DND-41 (cell line): ENCODE data around the gene FSTL1.
A peak's percentile ranks its signal among the peaks of the same experiment; 100 is the strongest.

Experiments
- ATAC-seq: fragments of 200-7000 bp; cut with Tn5 transposase; 3 replicates; pipeline ENCODE4 v1.9.1; 2021; ENCODE audit warnings: low read depth; ENCODE audit not compliant: insufficient read depth
- DNase-seq: peaks from one replicate; pipeline ENCODE4 v3.0.0-alpha.2; 2020
- H2AFZ ChIP-seq: 2 replicates; pipeline ENCODE4 v1.6.0; 2012; ENCODE audit warnings: low read depth, low read length
- H3K27ac ChIP-seq: 2 replicates; pipeline ENCODE4 v1.5.1; 2012; ENCODE audit warnings: low read length, inconsistent platforms
- H3K27me3 ChIP-seq: fragments of 200-600 bp; sonication (generic); 2 replicates; pipeline ENCODE4 v1.6.0; 2012; ENCODE audit warnings: low read length, mild to moderate bottlenecking, inconsistent platforms; ENCODE audit not compliant: insufficient read depth, poor library complexity
- H3K36me3 ChIP-seq: 2 replicates; pipeline ENCODE4 v1.5.1; 2012; ENCODE audit warnings: low read length, inconsistent platforms; ENCODE audit not compliant: insufficient read depth
- H3K4me1 ChIP-seq: 2 replicates; pipeline ENCODE4 v1.5.1; 2012; ENCODE audit warnings: mild to moderate bottlenecking, low read length; ENCODE audit not compliant: insufficient read depth
- H3K4me2 ChIP-seq: 2 replicates; pipeline ENCODE4 v1.6.0; 2012; ENCODE audit warnings: mild to moderate bottlenecking, moderate library complexity, low read length, inconsistent platforms; ENCODE audit not compliant: insufficient read depth
- H3K4me3 ChIP-seq, 2 experiments: fragments of 200-600 bp in 1 of 2; shearing (Covaris generic) in 1 of 2; 2 replicates each; pipeline ENCODE4 v1.5.1; 2012 to 2016; ENCODE audit warnings: inconsistent platforms in 2 of 2, low read length in 2 of 2, mild to moderate bottlenecking in 2 of 2, low read depth in 1 of 2, moderate library complexity in 1 of 2
- H3K79me2 ChIP-seq: 2 replicates; pipeline ENCODE4 v1.6.0; 2012; ENCODE audit warnings: low read length, inconsistent platforms; ENCODE audit not compliant: insufficient read depth
- H3K9ac ChIP-seq: 2 replicates; pipeline ENCODE4 v1.6.0; 2012; ENCODE audit warnings: low read depth, mild to moderate bottlenecking, inconsistent platforms, low read length, moderate library complexity
- H3K9me3 ChIP-seq: 2 replicates; pipeline ENCODE4 v1.5.1; 2012; ENCODE audit warnings: low read length, moderate library complexity, mild to moderate bottlenecking, inconsistent platforms; ENCODE audit not compliant: insufficient read depth, severe bottlenecking
- H4K20me1 ChIP-seq: 2 replicates; pipeline ENCODE4 v1.6.0; 2012; ENCODE audit warnings: low read length; ENCODE audit not compliant: insufficient read depth
- EZH2 ChIP-seq: IDR thresholded peaks from 3 replicates; pipeline ENCODE4 v1.6.1; 2012; ENCODE audit warnings: borderline replicate concordance, low read depth, mild to moderate bottlenecking, moderate library complexity, low read length, inconsistent platforms; ENCODE audit not compliant: severe bottlenecking
- TF ChIP-seq, protein P1 (sequence below): IDR thresholded peaks from 2 replicates; pipeline ENCODE4 v1.5.1; 2012; ENCODE audit warnings: borderline replicate concordance, low read length, moderate library complexity, mild to moderate bottlenecking; ENCODE audit not compliant: poor library complexity, severe bottlenecking; ENCODE audit errors: extremely low read depth

The FSTL1 gene

DNA sequence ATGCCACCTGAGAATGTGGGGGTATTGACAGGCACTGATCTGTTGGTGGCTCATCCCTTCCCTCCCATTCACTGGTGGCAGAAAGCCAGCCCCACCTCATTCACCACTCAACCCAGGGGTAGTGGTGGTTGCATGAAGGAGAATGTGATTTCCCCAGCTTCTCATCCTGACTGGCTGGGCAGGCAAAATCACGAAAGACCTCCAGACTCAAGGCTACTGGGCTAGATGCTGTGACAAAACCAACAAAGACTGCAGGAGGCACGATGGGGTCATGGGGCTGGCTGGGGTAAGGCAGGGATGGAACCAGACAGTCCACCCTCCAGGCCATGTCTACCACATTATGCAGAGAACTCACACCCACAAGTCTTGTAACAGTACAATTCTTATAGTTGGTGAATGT, 33.9 kb downstream of the FSTL1 start:
- Histone ChIP-seq H3K27ac (no peak overlapping the region), H3K4me2 (peak overlapping the region; percentile 61), H3K27me3 (no peaks in the 10 kb centered on the region), H3K36me3 (no peaks in the 10 kb centered on the region), H3K9ac (no peak overlapping the region), H2AFZ (peak overlapping the region; percentile 80), H4K20me1 (no peaks in the 10 kb centered on the region), H3K4me3 (peak overlapping the region in 1 of 2 experiments; percentile 46; a peak in 2 of 4 replicates), H3K4me1 (peaks cover 13% of the 10 kb centered on the region), H3K9me3 (no peaks in the 10 kb centered on the region), H3K79me2 (no peaks in the 10 kb centered on the region)
- ATAC-seq (peak; percentile 41; the same call in 2 of the 3 replicates), DNase-seq (peak; percentile 5)
- TF ChIP-seq EZH2: no peak
- TF ChIP-seq, protein P1, sequence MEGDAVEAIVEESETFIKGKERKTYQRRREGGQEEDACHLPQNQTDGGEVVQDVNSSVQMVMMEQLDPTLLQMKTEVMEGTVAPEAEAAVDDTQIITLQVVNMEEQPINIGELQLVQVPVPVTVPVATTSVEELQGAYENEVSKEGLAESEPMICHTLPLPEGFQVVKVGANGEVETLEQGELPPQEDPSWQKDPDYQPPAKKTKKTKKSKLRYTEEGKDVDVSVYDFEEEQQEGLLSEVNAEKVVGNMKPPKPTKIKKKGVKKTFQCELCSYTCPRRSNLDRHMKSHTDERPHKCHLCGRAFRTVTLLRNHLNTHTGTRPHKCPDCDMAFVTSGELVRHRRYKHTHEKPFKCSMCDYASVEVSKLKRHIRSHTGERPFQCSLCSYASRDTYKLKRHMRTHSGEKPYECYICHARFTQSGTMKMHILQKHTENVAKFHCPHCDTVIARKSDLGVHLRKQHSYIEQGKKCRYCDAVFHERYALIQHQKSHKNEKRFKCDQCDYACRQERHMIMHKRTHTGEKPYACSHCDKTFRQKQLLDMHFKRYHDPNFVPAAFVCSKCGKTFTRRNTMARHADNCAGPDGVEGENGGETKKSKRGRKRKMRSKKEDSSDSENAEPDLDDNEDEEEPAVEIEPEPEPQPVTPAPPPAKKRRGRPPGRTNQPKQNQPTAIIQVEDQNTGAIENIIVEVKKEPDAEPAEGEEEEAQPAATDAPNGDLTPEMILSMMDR: no peak

DNA sequence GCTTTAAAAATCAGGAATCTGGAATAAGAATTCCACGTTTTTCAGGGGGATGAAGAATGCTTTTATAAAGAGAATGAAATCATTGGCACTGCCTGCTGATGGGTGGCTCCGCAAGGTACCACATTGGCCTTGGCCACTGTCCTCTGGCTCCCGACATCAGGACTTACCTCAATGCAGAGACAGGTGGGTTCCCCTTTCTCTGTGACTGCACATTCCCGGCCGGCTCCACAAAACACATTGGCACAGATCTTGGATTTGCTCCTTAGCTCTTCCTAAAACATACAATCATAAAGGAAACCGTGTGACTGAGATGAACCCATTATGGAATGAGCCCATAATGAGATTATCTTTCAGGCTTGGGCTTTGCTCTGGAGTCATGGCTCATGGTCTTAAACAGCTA, 35.0 kb downstream of the FSTL1 start:
- H3K4me3 ChIP-seq: no peak overlapping the region
- H3K27me3 ChIP-seq: no peaks in the 10 kb centered on the region
- ATAC-seq (no peak), DNase-seq (no peak)
- H3K79me2 ChIP-seq: no peaks in the 10 kb centered on the region
- H3K9me3 ChIP-seq: no peaks in the 10 kb centered on the region
- no peak overlapping the region for H3K27ac ChIP-seq
- no peak overlapping the region for H3K4me2 ChIP-seq
- peaks cover 13% of the 10 kb centered on the region for H3K4me1 ChIP-seq
- no peaks in the 10 kb centered on the region for H3K36me3 ChIP-seq
- no peaks in the 10 kb centered on the region for H4K20me1 ChIP-seq
- H2AFZ ChIP-seq: no peak overlapping the region
- no peak for TF ChIP-seq EZH2
- TF ChIP-seq, protein P1: no peak
- no peak overlapping the region for H3K9ac ChIP-seq

DNA sequence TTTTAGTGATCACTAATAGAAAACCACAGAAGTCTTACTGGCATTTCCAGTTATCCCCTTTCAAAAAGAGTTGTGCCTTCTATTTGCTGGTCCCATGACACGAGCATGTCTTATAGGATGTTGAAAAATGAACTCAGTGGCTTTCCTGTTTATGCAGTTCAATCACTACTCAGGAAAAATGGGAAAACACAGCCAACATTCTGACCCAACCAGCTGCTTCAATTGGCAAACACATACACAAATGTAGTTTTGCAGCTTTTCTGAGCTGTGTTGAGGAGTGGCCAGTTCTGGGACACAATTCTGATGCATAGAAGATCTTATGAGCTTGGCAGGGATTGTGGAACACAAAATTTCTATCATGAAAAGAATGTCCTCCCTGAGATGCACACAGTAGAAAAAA, 40.3 kb downstream of the FSTL1 start:
- no peaks in the 10 kb centered on the region for H3K36me3 ChIP-seq
- DNase-seq (no peak), ATAC-seq (no peak)
- H3K9me3 ChIP-seq: no peaks in the 10 kb centered on the region
- no peak overlapping the region for H3K27ac ChIP-seq
- no peak for TF ChIP-seq EZH2
- TF ChIP-seq, protein P1: no peak
- H3K4me2 ChIP-seq: no peak overlapping the region
- no peaks in the 10 kb centered on the region for H3K4me1 ChIP-seq
- H4K20me1 ChIP-seq: no peaks in the 10 kb centered on the region
- no peak overlapping the region for H3K4me3 ChIP-seq
- H3K79me2 ChIP-seq: no peaks in the 10 kb centered on the region
- no peak overlapping the region for H2AFZ ChIP-seq
- H3K27me3 ChIP-seq: no peaks in the 10 kb centered on the region
- no peak overlapping the region for H3K9ac ChIP-seq

DNA sequence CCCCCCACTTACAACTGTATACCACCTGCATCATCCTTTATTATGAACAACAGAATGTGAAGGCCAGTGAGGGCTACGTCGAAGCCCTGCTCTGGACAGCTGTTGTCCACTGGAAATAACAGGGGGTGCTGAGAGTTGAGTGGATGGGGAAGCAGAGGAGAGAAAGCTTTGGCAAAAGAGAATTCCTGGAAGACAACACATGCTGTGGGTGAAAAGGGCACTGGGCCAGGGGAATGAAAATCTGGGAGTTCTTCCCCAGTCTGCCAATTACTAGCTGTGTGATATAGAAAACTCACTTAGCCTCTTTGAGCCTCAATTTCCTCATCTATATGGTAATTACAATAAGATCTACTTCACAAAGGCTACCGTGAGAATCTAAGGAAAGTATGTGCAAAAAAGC, 40.7 kb downstream of the FSTL1 start:
- no peaks in the 10 kb centered on the region for H4K20me1 ChIP-seq
- no peaks in the 10 kb centered on the region for H3K4me1 ChIP-seq
- no peaks in the 10 kb centered on the region for H3K36me3 ChIP-seq
- no peak overlapping the region for H3K4me3 ChIP-seq
- H3K79me2 ChIP-seq: no peaks in the 10 kb centered on the region
- H3K4me2 ChIP-seq: no peak overlapping the region
- no peak overlapping the region for H2AFZ ChIP-seq
- DNase-seq (no peak), ATAC-seq (no peak)
- TF ChIP-seq EZH2: no peak
- TF ChIP-seq, protein P1: no peak
- no peaks in the 10 kb centered on the region for H3K9me3 ChIP-seq
- no peak overlapping the region for H3K27ac ChIP-seq
- no peaks in the 10 kb centered on the region for H3K27me3 ChIP-seq
- H3K9ac ChIP-seq: no peak overlapping the region
